GM12878 (cell line): ENCODE measurements around the gene SRXN1. TPM values are rescaled to one million over a fixed set of nuclear protein-coding genes. Genes with fewer than 3 reads are reported as not detected.

Experiments
- KLF5 ChIP-seq: fragments of 450-650 bp; IDR thresholded peaks from 2 replicates; pipeline ENCODE4 v1.6.1; 2014; ENCODE audit warnings: mild to moderate bottlenecking; ENCODE audit not compliant: partially characterized antibody
- ZSCAN29 ChIP-seq: fragments of 450-650 bp; IDR thresholded peaks from 2 replicates; pipeline ENCODE4 v1.6.1; 2017; ENCODE audit warnings: mild to moderate bottlenecking, moderate library complexity
- polyA plus RNA-seq, 11 experiments: library from polyadenylated mRNA; depleted of rRNA in 4 of 11; unstranded in 6 of 11; stranded (reverse) in 5 of 11; fragments of >200 nt; fragmentation: Nextera tagmentation in 4 of 11; fragmentation: Illumina TruSeq in 1 of 11; extraction: Ambion mirVana in 4 of 11; extraction: Trizol in 1 of 11; gene quantifications; 1 replicate in 1 of 11; 2 replicates in 10 of 11; pipeline versions ENCODE4 v1.2.1 to v1.2.3, GENCODE V29; 2011 to 2016; ENCODE audit warnings: inconsistent platforms in 2 of 11, missing spikeins in 2 of 11, low read depth in 1 of 11
- total RNA-seq, 4 experiments: library from RNA; depleted of rRNA in 3 of 4; stranded (reverse); fragments of >200 nt in 3 of 4; fragmentation: Illumina TruSeq in 1 of 4; extraction: Trizol in 1 of 4; gene quantifications; 2 replicates each; pipeline versions ENCODE4 v1.2.1 to v1.2.3, GENCODE V29; 2013 to 2021
- TF ChIP-seq, protein P1 (sequence below): IDR thresholded peaks from 2 replicates; pipeline ENCODE4 v1.6.1; 2012; ENCODE audit warnings: improper control_type of control experiment, low read depth, low read length; ENCODE audit not compliant: insufficient replicate concordance
- TF ChIP-seq, protein P2 (sequence below): IDR thresholded peaks from 2 replicates; pipeline ENCODE4 v1.6.1; 2011; ENCODE audit warnings: low read depth, low read length, improper control_type of control experiment, borderline replicate concordance
- TF ChIP-seq, protein P3 (sequence below): fragments of 450-650 bp; IDR thresholded peaks from 2 replicates; pipeline ENCODE4 v1.6.1; 2017; ENCODE audit warnings: mild to moderate bottlenecking, moderate library complexity
- TF ChIP-seq, protein P4 (sequence below): fragments of 450-650 bp; IDR thresholded peaks from 2 replicates; pipeline ENCODE4 v1.6.1; 2016; ENCODE audit warnings: mild to moderate bottlenecking

The SRXN1 gene
- total and polyA plus RNA-seq, 10 of the 15 experiments (the other 5 are each of a cell fraction or from before 2014, with no cell fraction given) = 4.1 to 20.5 (median 15.6) TPM

DNA sequence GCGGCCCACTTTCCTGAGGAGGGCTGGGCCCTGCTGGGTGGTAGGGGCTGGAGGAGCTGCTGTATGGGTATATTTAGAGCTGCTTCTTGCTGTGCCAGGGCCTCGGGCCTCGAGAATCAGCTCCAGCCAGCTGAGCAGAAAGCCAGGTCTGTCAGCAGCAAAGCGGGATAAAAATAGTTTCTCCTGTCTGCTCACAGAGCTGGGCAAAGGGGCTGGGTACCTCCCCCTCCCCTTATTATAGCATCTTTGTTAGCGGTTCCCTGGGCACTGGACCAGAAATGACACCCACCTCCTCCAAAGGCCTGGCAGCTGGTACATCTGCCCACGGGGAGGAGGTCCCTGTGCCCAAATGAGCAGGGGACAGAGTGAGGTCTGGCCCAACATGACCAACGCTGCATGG, 16.6 kb upstream of the SRXN1 start (continued):
- TF ChIP-seq, protein P1, sequence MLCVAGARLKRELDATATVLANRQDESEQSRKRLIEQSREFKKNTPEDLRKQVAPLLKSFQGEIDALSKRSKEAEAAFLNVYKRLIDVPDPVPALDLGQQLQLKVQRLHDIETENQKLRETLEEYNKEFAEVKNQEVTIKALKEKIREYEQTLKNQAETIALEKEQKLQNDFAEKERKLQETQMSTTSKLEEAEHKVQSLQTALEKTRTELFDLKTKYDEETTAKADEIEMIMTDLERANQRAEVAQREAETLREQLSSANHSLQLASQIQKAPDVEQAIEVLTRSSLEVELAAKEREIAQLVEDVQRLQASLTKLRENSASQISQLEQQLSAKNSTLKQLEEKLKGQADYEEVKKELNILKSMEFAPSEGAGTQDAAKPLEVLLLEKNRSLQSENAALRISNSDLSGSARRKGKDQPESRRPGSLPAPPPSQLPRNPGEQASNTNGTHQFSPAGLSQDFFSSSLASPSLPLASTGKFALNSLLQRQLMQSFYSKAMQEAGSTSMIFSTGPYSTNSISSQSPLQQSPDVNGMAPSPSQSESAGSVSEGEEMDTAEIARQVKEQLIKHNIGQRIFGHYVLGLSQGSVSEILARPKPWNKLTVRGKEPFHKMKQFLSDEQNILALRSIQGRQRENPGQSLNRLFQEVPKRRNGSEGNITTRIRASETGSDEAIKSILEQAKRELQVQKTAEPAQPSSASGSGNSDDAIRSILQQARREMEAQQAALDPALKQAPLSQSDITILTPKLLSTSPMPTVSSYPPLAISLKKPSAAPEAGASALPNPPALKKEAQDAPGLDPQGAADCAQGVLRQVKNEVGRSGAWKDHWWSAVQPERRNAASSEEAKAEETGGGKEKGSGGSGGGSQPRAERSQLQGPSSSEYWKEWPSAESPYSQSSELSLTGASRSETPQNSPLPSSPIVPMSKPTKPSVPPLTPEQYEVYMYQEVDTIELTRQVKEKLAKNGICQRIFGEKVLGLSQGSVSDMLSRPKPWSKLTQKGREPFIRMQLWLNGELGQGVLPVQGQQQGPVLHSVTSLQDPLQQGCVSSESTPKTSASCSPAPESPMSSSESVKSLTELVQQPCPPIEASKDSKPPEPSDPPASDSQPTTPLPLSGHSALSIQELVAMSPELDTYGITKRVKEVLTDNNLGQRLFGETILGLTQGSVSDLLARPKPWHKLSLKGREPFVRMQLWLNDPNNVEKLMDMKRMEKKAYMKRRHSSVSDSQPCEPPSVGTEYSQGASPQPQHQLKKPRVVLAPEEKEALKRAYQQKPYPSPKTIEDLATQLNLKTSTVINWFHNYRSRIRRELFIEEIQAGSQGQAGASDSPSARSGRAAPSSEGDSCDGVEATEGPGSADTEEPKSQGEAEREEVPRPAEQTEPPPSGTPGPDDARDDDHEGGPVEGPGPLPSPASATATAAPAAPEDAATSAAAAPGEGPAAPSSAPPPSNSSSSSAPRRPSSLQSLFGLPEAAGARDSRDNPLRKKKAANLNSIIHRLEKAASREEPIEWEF = no peak
- TF ChIP-seq, protein P2, sequence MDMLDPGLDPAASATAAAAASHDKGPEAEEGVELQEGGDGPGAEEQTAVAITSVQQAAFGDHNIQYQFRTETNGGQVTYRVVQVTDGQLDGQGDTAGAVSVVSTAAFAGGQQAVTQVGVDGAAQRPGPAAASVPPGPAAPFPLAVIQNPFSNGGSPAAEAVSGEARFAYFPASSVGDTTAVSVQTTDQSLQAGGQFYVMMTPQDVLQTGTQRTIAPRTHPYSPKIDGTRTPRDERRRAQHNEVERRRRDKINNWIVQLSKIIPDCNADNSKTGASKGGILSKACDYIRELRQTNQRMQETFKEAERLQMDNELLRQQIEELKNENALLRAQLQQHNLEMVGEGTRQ = no peak
- TF ChIP-seq, protein P3, sequence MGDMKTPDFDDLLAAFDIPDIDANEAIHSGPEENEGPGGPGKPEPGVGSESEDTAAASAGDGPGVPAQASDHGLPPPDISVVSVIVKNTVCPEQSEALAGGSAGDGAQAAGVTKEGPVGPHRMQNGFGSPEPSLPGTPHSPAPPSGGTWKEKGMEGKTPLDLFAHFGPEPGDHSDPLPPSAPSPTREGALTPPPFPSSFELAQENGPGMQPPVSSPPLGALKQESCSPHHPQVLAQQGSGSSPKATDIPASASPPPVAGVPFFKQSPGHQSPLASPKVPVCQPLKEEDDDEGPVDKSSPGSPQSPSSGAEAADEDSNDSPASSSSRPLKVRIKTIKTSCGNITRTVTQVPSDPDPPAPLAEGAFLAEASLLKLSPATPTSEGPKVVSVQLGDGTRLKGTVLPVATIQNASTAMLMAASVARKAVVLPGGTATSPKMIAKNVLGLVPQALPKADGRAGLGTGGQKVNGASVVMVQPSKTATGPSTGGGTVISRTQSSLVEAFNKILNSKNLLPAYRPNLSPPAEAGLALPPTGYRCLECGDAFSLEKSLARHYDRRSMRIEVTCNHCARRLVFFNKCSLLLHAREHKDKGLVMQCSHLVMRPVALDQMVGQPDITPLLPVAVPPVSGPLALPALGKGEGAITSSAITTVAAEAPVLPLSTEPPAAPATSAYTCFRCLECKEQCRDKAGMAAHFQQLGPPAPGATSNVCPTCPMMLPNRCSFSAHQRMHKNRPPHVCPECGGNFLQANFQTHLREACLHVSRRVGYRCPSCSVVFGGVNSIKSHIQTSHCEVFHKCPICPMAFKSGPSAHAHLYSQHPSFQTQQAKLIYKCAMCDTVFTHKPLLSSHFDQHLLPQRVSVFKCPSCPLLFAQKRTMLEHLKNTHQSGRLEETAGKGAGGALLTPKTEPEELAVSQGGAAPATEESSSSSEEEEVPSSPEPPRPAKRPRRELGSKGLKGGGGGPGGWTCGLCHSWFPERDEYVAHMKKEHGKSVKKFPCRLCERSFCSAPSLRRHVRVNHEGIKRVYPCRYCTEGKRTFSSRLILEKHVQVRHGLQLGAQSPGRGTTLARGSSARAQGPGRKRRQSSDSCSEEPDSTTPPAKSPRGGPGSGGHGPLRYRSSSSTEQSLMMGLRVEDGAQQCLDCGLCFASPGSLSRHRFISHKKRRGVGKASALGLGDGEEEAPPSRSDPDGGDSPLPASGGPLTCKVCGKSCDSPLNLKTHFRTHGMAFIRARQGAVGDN = no peak
- TF ChIP-seq ZSCAN29 (no peak), KLF5 (no peak)
- TF ChIP-seq, protein P4, sequence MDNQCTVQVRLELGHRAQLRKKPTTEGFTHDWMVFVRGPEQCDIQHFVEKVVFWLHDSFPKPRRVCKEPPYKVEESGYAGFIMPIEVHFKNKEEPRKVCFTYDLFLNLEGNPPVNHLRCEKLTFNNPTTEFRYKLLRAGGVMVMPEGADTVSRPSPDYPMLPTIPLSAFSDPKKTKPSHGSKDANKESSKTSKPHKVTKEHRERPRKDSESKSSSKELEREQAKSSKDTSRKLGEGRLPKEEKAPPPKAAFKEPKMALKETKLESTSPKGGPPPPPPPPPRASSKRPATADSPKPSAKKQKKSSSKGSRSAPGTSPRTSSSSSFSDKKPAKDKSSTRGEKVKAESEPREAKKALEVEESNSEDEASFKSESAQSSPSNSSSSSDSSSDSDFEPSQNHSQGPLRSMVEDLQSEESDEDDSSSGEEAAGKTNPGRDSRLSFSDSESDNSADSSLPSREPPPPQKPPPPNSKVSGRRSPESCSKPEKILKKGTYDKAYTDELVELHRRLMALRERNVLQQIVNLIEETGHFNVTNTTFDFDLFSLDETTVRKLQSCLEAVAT = no peak
